ENCODE measurements around the gene METTL1.

Gene METTL1

GRCh38 chr12:57765698-57766463 is 6.0 kb downstream of the METTL1 start:
- DNase-seq (ENCODE audit: extremely low read depth, insufficient read length) = no peak
- peaks cover 4% of the 10 kb centered on the region for H3K36me3 ChIP-seq (ENCODE audit: control insufficient read depth, insufficient read depth, low read length)
- TF ChIP-seq CTCF (IDR thresholded peaks at IDR 0.05; ENCODE audit: insufficient read depth, low read length, poor library complexity, severe bottlenecking) = no peak
- peak overlapping the region; percentile 54 for H3K4me3 ChIP-seq (replicated peaks; ENCODE audit: low read depth, low read length)
- no peaks in the 10 kb centered on the region; the same call in 1 of the 2 replicates for H3K27me3 ChIP-seq (replicated peaks; ENCODE audit: control insufficient read depth, insufficient read depth, low read length)

GRCh38 chr12:57765003-57765697 is 6.8 kb downstream of the METTL1 start:
- TF ChIP-seq CTCF (IDR thresholded peaks at IDR 0.05; ENCODE audit: insufficient read depth, low read length, poor library complexity, severe bottlenecking) = peak; percentile 77
- Histone ChIP-seq H3K36me3 (ENCODE audit: control insufficient read depth, insufficient read depth, low read length) (peaks cover 2% of the 10 kb centered on the region; the same call in 1 of the 2 replicates), H3K27me3 (replicated peaks; ENCODE audit: control insufficient read depth, insufficient read depth, low read length) (no peaks in the 10 kb centered on the region; the same call in 1 of the 2 replicates), H3K4me3 (replicated peaks; ENCODE audit: low read depth, low read length) (peak overlapping the region; percentile 54)
- peak; percentile 55 for DNase-seq (ENCODE audit: extremely low read depth, insufficient read length)

GRCh38 chr12:57764662-57765002 is 7.3 kb downstream of the METTL1 start:
- H3K36me3 ChIP-seq (ENCODE audit: control insufficient read depth, insufficient read depth, low read length) = peaks cover 2% of the 10 kb centered on the region; the same call in 1 of the 2 replicates
- TF ChIP-seq CTCF (IDR thresholded peaks at IDR 0.05; ENCODE audit: insufficient read depth, low read length, poor library complexity, severe bottlenecking) = no peak
- H3K27me3 ChIP-seq (replicated peaks; ENCODE audit: control insufficient read depth, insufficient read depth, low read length) = no peaks in the 10 kb centered on the region; the same call in 1 of the 2 replicates
- DNase-seq (ENCODE audit: extremely low read depth, insufficient read length) = no peak
- H3K4me3 ChIP-seq (replicated peaks; ENCODE audit: low read depth, low read length) = peak overlapping the region; percentile 54

- Histone ChIP-seq H3K27me3 (replicated peaks; ENCODE audit: control insufficient read depth, insufficient read depth, low read length) (no peaks in the 10 kb centered on the region; the same call in 1 of the 2 replicates), H3K36me3 (ENCODE audit: control insufficient read depth, insufficient read depth, low read length) (peaks cover 3% of the 10 kb centered on the region), H3K4me3 (replicated peaks; ENCODE audit: low read depth, low read length) (no peak overlapping the region)
- no peak for DNase-seq (ENCODE audit: extremely low read depth, insufficient read length)
- no peak for TF ChIP-seq CTCF (IDR thresholded peaks at IDR 0.05; ENCODE audit: insufficient read depth, low read length, poor library complexity, severe bottlenecking)
These were observed 7.8 kb downstream of the METTL1 start for GRCh38 chr12:57763881-57764661.

GRCh38 chr12:57762463-57762862 is 9.4 kb downstream of the METTL1 start:
- no peak for DNase-seq (ENCODE audit: extremely low read depth, insufficient read length)
- Histone ChIP-seq H3K27me3 (replicated peaks; ENCODE audit: control insufficient read depth, insufficient read depth, low read length) (no peaks in the 10 kb centered on the region; the same call in 1 of the 2 replicates), H3K36me3 (ENCODE audit: control insufficient read depth, insufficient read depth, low read length) (peaks cover 8% of the 10 kb centered on the region), H3K4me3 (replicated peaks; ENCODE audit: low read depth, low read length) (no peak overlapping the region)
- no peak for TF ChIP-seq CTCF (IDR thresholded peaks at IDR 0.05; ENCODE audit: insufficient read depth, low read length, poor library complexity, severe bottlenecking)

Measured in GM06990 (cell line).